ENCODE results near the gene ATP11C.
"Not testable (repeated sequence)": the region's sequence is repeated elsewhere in the genome, so short reads cannot be mapped to it uniquely, and the experiment has no call there.

ATP11C gene

GRCh38 chrX:139851730-139852129 lies 81.1 kb downstream of the ATP11C start:
- DNase-seq: no peak

GRCh38 chrX:139850968-139851367 lies 81.9 kb downstream of the ATP11C start:
- DNase-seq: no peak

- DNase-seq: no peak
These were observed 88.0 kb downstream of the ATP11C start for GRCh38 chrX:139844884-139845283.

- peak; percentile 2 for DNase-seq
These were observed 88.7 kb downstream of the ATP11C start for GRCh38 chrX:139844163-139844562.

GRCh38 chrX:139842326-139843185 lies 90.3 kb downstream of the ATP11C start:
- no peak for DNase-seq

- DNase-seq: not testable (repeated sequence)
These were observed 96.5 kb downstream of the ATP11C start for GRCh38 chrX:139836335-139836734.

- no peak for DNase-seq
These were observed 98.0 kb downstream of the ATP11C start for GRCh38 chrX:139834879-139835278.

- DNase-seq: no peak
These were observed 100.0 kb downstream of the ATP11C start for GRCh38 chrX:139832718-139833309.

GRCh38 chrX:139831675-139832456 lies 101.0 kb downstream of the ATP11C start:
- no peak for DNase-seq

GRCh38 chrX:139831017-139831416 lies 101.8 kb downstream of the ATP11C start:
- no peak for DNase-seq

- DNase-seq: no peak
These were observed 104.0 kb downstream of the ATP11C start for GRCh38 chrX:139828830-139829229.

- DNase-seq: no peak
These were observed 104.8 kb downstream of the ATP11C start for GRCh38 chrX:139828033-139828432.

- DNase-seq: no peak
These were observed 106.5 kb downstream of the ATP11C start for GRCh38 chrX:139826065-139827044.

- DNase-seq: no peak
These were observed 107.2 kb downstream of the ATP11C start for GRCh38 chrX:139825618-139826017.

- no peak for DNase-seq
These were observed 109.0 kb downstream of the ATP11C start for GRCh38 chrX:139823806-139824205.

GRCh38 chrX:139820358-139820984 lies 112.4 kb downstream of the ATP11C start:
- no peak for DNase-seq

GRCh38 chrX:139816204-139816603 lies 116.6 kb downstream of the ATP11C start:
- no peak for DNase-seq

- no peak for DNase-seq
These were observed 117.1 kb downstream of the ATP11C start for GRCh38 chrX:139815771-139816170.

GRCh38 chrX:139811942-139812629 lies 120.8 kb downstream of the ATP11C start:
- no peak for DNase-seq

- DNase-seq: no peak
These were observed 128.4 kb downstream of the ATP11C start for GRCh38 chrX:139804482-139804881.

- DNase-seq: no peak
These were observed 129.6 kb downstream of the ATP11C start for GRCh38 chrX:139803224-139803623.

All from activated CD4-positive, alpha-beta T cell treated with anti-CD3 and anti-CD28 coated beads for 48 hours (primary cell).